Neural cell (in vitro differentiated cells): ENCODE measurements around the gene PRKAR1B. TPM values are rescaled to one million over a fixed set of nuclear protein-coding genes. Genes with fewer than 3 reads are reported as not detected.

Experiments used
- H2AFZ ChIP-seq: fragments of 200-600, 300-800 bp; sonication (generic), shearing (Covaris generic); 2 replicates; pipeline ENCODE4 v1.6.0; 2014; ENCODE audit warnings: low read depth, mild to moderate bottlenecking, antibody characterized with exemption, low read length, moderate library complexity
- H3F3A ChIP-seq: fragments of 200-600 bp; shearing (Covaris generic); 2 replicates; pipeline ENCODE4 v1.6.1; 2016; ENCODE audit warnings: mild to moderate bottlenecking, moderate library complexity, mixed read lengths, antibody characterized with exemption, low read length; ENCODE audit not compliant: insufficient read depth, poor library complexity, severe bottlenecking
- H3K27ac ChIP-seq: fragments of 200-600, 300-800 bp; sonication (generic), shearing (Covaris generic); 2 replicates; pipeline ENCODE4 v1.5.1; 2014; ENCODE audit warnings: mild to moderate bottlenecking, low read length, moderate library complexity
- H3K27me3 ChIP-seq: fragments of 300-800, 200-600 bp; sonication (generic), shearing (Covaris generic); 2 replicates; pipeline ENCODE4 v1.6.0; 2014; ENCODE audit warnings: mild to moderate bottlenecking, low read depth, low read length, moderate library complexity; ENCODE audit not compliant: insufficient read depth
- H3K36me3 ChIP-seq: fragments of 300-800, 200-600 bp; sonication (generic), shearing (Covaris generic); 2 replicates; pipeline ENCODE4 v1.5.1; 2014; ENCODE audit warnings: mild to moderate bottlenecking, antibody characterized with exemption, low read length, moderate library complexity; ENCODE audit not compliant: insufficient read depth
- H3K4me2 ChIP-seq: fragments of 300-800, 200-600 bp; sonication (generic), shearing (Covaris generic); 2 replicates; pipeline ENCODE4 v1.6.0; 2014; ENCODE audit warnings: mild to moderate bottlenecking, low read length
- H3K4me3 ChIP-seq: fragments of 300-800, 200-600 bp; sonication (generic), shearing (Covaris generic); 2 replicates; pipeline ENCODE4 v1.5.1; 2014; ENCODE audit warnings: mild to moderate bottlenecking, low read length, moderate library complexity
- H3K79me2 ChIP-seq: fragments of 200-600 bp; shearing (Covaris generic); replicated peaks from 2 replicates; pipeline ENCODE4 v1.6.0; 2014; ENCODE audit warnings: mild to moderate bottlenecking, low read length, moderate library complexity; ENCODE audit not compliant: insufficient read depth
- H3K9ac ChIP-seq: fragments of 300-800, 200-600 bp; sonication (generic), shearing (Covaris generic); 2 replicates; pipeline ENCODE4 v1.6.1; 2016; ENCODE audit warnings: mild to moderate bottlenecking, low read length, mixed read lengths
- H3K9me2 ChIP-seq: fragments of 200-600 bp; shearing (Covaris generic); 2 replicates; pipeline ENCODE4 v1.6.1; 2016; ENCODE audit warnings: mild to moderate bottlenecking, low read length, mixed read lengths; ENCODE audit not compliant: insufficient read depth
- H3K9me3 ChIP-seq: fragments of 200-600, 300-800 bp; sonication (generic), shearing (Covaris generic); 2 replicates; pipeline ENCODE4 v1.6.1; 2016; ENCODE audit warnings: mild to moderate bottlenecking, mixed run types, low read length, moderate library complexity, mixed read lengths
- H4K20me1 ChIP-seq: fragments of 200-600 bp; shearing (Covaris generic); 2 replicates; pipeline ENCODE4 v1.6.1; 2016; ENCODE audit warnings: mild to moderate bottlenecking, mixed run types; ENCODE audit not compliant: insufficient read depth
- CTCF ChIP-seq: fragments of 450-650 bp; IDR thresholded peaks from 2 replicates; pipeline ENCODE4 v1.5.1; 2014; ENCODE audit warnings: antibody characterized with exemption, mild to moderate bottlenecking, moderate library complexity; ENCODE audit not compliant: poor library complexity, severe bottlenecking
- EP300 ChIP-seq: fragments of 450-650 bp; conservative IDR thresholded peaks from 2 replicates; pipeline ENCODE4 v1.6.1; 2014; ENCODE audit warnings: antibody characterized with exemption, mild to moderate bottlenecking, moderate library complexity; ENCODE audit not compliant: poor library complexity, severe bottlenecking
- EZH2 ChIP-seq: fragments of 200-600, 300-800 bp; shearing (Covaris generic), sonication (generic); IDR thresholded peaks from 2 replicates; pipeline ENCODE4 v1.6.1; 2014; ENCODE audit warnings: antibody characterized with exemption, low read length, borderline replicate concordance, mild to moderate bottlenecking; ENCODE audit not compliant: insufficient read depth, poor library complexity, severe bottlenecking
- MXI1 ChIP-seq: fragments of 450-650 bp; conservative IDR thresholded peaks from 2 replicates; pipeline ENCODE4 v1.6.1; 2014; ENCODE audit warnings: antibody characterized with exemption, mild to moderate bottlenecking; ENCODE audit not compliant: poor library complexity, severe bottlenecking
- POLR2AphosphoS5 ChIP-seq: IDR thresholded peaks from 2 replicates; pipeline ENCODE4 v1.6.1; 2012
- RAD21 ChIP-seq: fragments of 450-650 bp; conservative IDR thresholded peaks from 2 replicates; pipeline ENCODE4 v1.6.1; 2014; ENCODE audit warnings: antibody characterized with exemption, mild to moderate bottlenecking, moderate library complexity
- SMC3 ChIP-seq: fragments of 450-650 bp; conservative IDR thresholded peaks from 2 replicates; pipeline ENCODE4 v1.6.1; 2014; ENCODE audit warnings: antibody characterized with exemption, mild to moderate bottlenecking, moderate library complexity; ENCODE audit not compliant: poor library complexity
- TAF1 ChIP-seq: IDR thresholded peaks from 2 replicates; pipeline ENCODE4 v1.6.1; 2012; ENCODE audit warnings: low read depth
- polyA plus RNA-seq: library from polyadenylated mRNA; depleted of rRNA; stranded (reverse); fragments of >200 nt; gene quantifications from 2 replicates; pipeline ENCODE4 v1.2.3, GENCODE V29; 2014
- TF ChIP-seq, protein P1 (sequence below): IDR thresholded peaks from 2 replicates; pipeline ENCODE4 v1.6.1; 2012; ENCODE audit warnings: borderline replicate concordance

PRKAR1B gene
- polyA plus RNA-seq, 1 donor from 2014 or later = 38.6 TPM

DNA sequence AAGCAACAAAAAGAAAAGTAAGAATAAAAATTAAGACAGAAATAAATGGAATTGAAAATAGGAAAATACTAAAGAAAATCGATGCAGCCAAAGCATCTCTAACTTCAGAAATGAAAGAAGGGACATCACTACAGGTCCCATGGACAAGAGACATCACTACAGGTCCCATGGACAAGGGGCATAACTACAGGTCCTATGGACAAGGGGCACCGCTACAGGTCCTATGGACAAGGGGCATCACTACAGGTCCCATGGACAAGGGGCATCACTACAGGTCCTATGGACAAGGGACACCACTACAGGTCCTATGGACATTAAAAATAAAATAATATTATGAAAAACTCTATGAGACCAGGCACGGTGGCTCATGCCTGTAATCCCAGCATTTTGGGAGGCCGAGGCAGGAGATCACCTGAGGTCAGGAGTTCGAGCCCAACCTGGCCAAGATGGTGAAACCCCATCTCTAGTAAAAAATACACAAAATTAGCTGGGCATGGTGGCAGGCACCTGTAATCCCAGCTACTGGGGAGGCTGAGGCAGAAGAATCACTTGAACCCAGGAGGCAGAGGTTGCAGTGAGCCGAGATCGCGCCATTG, 101.6 kb downstream of the PRKAR1B start:
- Histone ChIP-seq H3K9me3 (peaks cover 17% of the 10 kb centered on the region), H3K36me3 (no peaks in the 10 kb centered on the region)

GRCh38 chr7:623464-623863, 103.6 kb downstream of the PRKAR1B start:
- Histone ChIP-seq H4K20me1 (no peaks in the 10 kb centered on the region), H3K4me2 (no peak overlapping the region), H3K4me3 (no peak overlapping the region), H3K36me3 (no peaks in the 10 kb centered on the region), H2AFZ (no peak overlapping the region), H3K9ac (no peak overlapping the region), H3K9me3 (peaks cover 22% of the 10 kb centered on the region), H3K27me3 (no peaks in the 10 kb centered on the region), H3K27ac (no peak overlapping the region), H3F3A (no peaks in the 10 kb centered on the region), H3K79me2 (no peaks in the 10 kb centered on the region), H3K9me2 (no peaks in the 10 kb centered on the region)
- TF ChIP-seq SMC3 (no peak), TAF1 (no peak), MXI1 (no peak), EP300 (no peak), RAD21 (no peak), POLR2AphosphoS5 (no peak), EZH2 (no peak)
- TF ChIP-seq, protein P1, sequence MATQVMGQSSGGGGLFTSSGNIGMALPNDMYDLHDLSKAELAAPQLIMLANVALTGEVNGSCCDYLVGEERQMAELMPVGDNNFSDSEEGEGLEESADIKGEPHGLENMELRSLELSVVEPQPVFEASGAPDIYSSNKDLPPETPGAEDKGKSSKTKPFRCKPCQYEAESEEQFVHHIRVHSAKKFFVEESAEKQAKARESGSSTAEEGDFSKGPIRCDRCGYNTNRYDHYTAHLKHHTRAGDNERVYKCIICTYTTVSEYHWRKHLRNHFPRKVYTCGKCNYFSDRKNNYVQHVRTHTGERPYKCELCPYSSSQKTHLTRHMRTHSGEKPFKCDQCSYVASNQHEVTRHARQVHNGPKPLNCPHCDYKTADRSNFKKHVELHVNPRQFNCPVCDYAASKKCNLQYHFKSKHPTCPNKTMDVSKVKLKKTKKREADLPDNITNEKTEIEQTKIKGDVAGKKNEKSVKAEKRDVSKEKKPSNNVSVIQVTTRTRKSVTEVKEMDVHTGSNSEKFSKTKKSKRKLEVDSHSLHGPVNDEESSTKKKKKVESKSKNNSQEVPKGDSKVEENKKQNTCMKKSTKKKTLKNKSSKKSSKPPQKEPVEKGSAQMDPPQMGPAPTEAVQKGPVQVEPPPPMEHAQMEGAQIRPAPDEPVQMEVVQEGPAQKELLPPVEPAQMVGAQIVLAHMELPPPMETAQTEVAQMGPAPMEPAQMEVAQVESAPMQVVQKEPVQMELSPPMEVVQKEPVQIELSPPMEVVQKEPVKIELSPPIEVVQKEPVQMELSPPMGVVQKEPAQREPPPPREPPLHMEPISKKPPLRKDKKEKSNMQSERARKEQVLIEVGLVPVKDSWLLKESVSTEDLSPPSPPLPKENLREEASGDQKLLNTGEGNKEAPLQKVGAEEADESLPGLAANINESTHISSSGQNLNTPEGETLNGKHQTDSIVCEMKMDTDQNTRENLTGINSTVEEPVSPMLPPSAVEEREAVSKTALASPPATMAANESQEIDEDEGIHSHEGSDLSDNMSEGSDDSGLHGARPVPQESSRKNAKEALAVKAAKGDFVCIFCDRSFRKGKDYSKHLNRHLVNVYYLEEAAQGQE = no peak

More for the DNA sequence above, 101.6 kb downstream of the PRKAR1B start:
- no peaks in the 10 kb centered on the region for H3K9me2 ChIP-seq
- H3K27me3 ChIP-seq = no peaks in the 10 kb centered on the region
- TF ChIP-seq TAF1 (no peak), RAD21 (no peak), CTCF (no peak), SMC3 (no peak), MXI1 (no peak), EP300 (no peak), POLR2AphosphoS5 (no peak), EZH2 (no peak)
- TF ChIP-seq, protein P1 = no peak
- H3K4me3 ChIP-seq = no peak overlapping the region
- H3K27ac ChIP-seq = no peak overlapping the region
- no peak overlapping the region for H3K9ac ChIP-seq
- H3K79me2 ChIP-seq = no peaks in the 10 kb centered on the region
- H3K4me2 ChIP-seq = no peak overlapping the region
- no peak overlapping the region for H2AFZ ChIP-seq
- H3F3A ChIP-seq = no peaks in the 10 kb centered on the region
- no peaks in the 10 kb centered on the region for H4K20me1 ChIP-seq
